RPMI7951 (cell line): ENCODE results near the gene FAM53A. TPM values are rescaled to one million over a fixed set of nuclear protein-coding genes. Genes with fewer than 3 reads are reported as not detected.

Experiments
- DNase-seq: peaks from one replicate; pipeline ENCODE4 v3.0.0-alpha.2; 2012; ENCODE audit warnings: low read depth
- total RNA-seq: library from RNA; depleted of rRNA; stranded (reverse); fragments of >200 nt; shearing (Covaris generic); gene quantifications from 2 replicates; pipeline ENCODE4 v1.2.3, GENCODE V29; 2014; rRNA removed

The FAM53A gene
- 0.78 and 1.1 TPM in 2 replicates for total RNA-seq

- DNase-seq = peak; percentile 77
Observed at GRCh38 chr4:1683736-1684505, at the start of gene FAM53A. Gene FAM53A, minus strand, starts transcription at chr4:1684313. Its CDS starts 15,572 bp downstream, at chr4:1668741.

- DNase-seq = no peak
Observed at GRCh38 chr4:1732911-1733310, 48.8 kb upstream of the FAM53A start.

- DNase-seq = peak; percentile 38
Observed at GRCh38 chr4:1731180-1731579, 47.1 kb upstream of the FAM53A start.

GRCh38 chr4:1730532-1731135, 46.5 kb upstream of the FAM53A start:
- no peak for DNase-seq

- DNase-seq = no peak
Observed at GRCh38 chr4:1728061-1728980, 44.2 kb upstream of the FAM53A start.

- peak; percentile 81 for DNase-seq
Observed at GRCh38 chr4:1727117-1728031, 43.3 kb upstream of the FAM53A start.

GRCh38 chr4:1726146-1726934, 42.2 kb upstream of the FAM53A start:
- DNase-seq = peak; percentile 70

GRCh38 chr4:1725521-1725920, 41.4 kb upstream of the FAM53A start:
- DNase-seq = no peak

- no peak for DNase-seq
Observed at GRCh38 chr4:1723131-1723801, 39.2 kb upstream of the FAM53A start.

- DNase-seq = no peak
Observed at GRCh38 chr4:1722551-1723118, 38.5 kb upstream of the FAM53A start.

- no peak for DNase-seq
Observed at GRCh38 chr4:1721666-1722550, 37.8 kb upstream of the FAM53A start.

- DNase-seq = peak; percentile 84
Observed at GRCh38 chr4:1721003-1721665, 37.0 kb upstream of the FAM53A start, which contains the start of the genes TACC3 and TMEM129. Gene TACC3, plus strand, starts transcription at chr4:1721521. Its CDS starts 1,901 bp downstream, at chr4:1723422. Gene TMEM129, minus strand, starts transcription at chr4:1721323. Its CDS starts 486 bp downstream, at chr4:1720837.

GRCh38 chr4:1720163-1720983, 36.3 kb upstream of the FAM53A start:
- peak; percentile 48 for DNase-seq

GRCh38 chr4:1718095-1718850, 34.2 kb upstream of the FAM53A start:
- no peak for DNase-seq

- DNase-seq = no peak
Observed at GRCh38 chr4:1717129-1718094, 33.3 kb upstream of the FAM53A start.
